ENCODE data around the gene TMEM161A. TPM values are rescaled to one million over a fixed set of nuclear protein-coding genes. Genes with fewer than 3 reads are reported as not detected.
A peak's percentile ranks its signal among the peaks of the same experiment; 100 is the strongest.

The TMEM161A gene
- total and polyA plus RNA-seq, 9 of the 15 experiments (the other 6 are each of a cell fraction or from before 2014, with no cell fraction given), result 0.63 to 92.3 (median 38.9) TPM

- TF ChIP-seq CTBP1 (IDR thresholded peaks at IDR 0.05; ENCODE audit: borderline replicate concordance), result peak; percentile 83
- TF ChIP-seq E2F1 (CRISPR knock-in tag; IDR thresholded peaks at IDR 0.05), result 0 out of 2 replicates have a peak, but pooled peaks have one; percentile 25
- TF ChIP-seq ATF3 (IDR thresholded peaks at IDR 0.05), result no peak
- no peak for TF ChIP-seq ATF3 (CRISPR knock-in tag; conservative IDR thresholded peaks at IDR 0.05)
- peak; percentile 50; the same call in 1 of the 2 replicates for TF ChIP-seq XRCC5 (IDR thresholded peaks at IDR 0.05; ENCODE audit: low read depth, low read length)
- TF ChIP-seq GTF2E2 (tag; IDR thresholded peaks at IDR 0.05), result no peak
- TF ChIP-seq ZFP1 (CRISPR knock-in tag; IDR thresholded peaks at IDR 0.05), result no peak
- no peak; the same call in 1 of the 2 replicates for TF ChIP-seq ZBTB7A (IDR thresholded peaks at IDR 0.05; ENCODE audit: borderline replicate concordance, control insufficient read depth, low read depth, low read length)
- TF ChIP-seq RBM14 (IDR thresholded peaks at IDR 0.05; ENCODE audit: borderline replicate concordance, insufficient read depth, low read depth, low read length), result no peak
- TF ChIP-seq ZNF740 (CRISPR knock-in tag; IDR thresholded peaks at IDR 0.05), result peak; percentile 41; the same call in 1 of the 2 replicates
- TF ChIP-seq ZNF740 (tag; IDR thresholded peaks at IDR 0.05), result no peak
- TF ChIP-seq ZNF551 (CRISPR knock-in tag; IDR thresholded peaks at IDR 0.05), result no peak
- no peak for TF ChIP-seq FOXA1 (IDR thresholded peaks at IDR 0.05; ENCODE audit: borderline replicate concordance)
- TF ChIP-seq TFE3 (CRISPR knock-in tag; IDR thresholded peaks at IDR 0.05), result no peak
- TF ChIP-seq RHOXF2B (CRISPR knock-in tag; conservative IDR thresholded peaks at IDR 0.05), result no peak
- TF ChIP-seq SMAD4 (CRISPR knock-in tag; conservative IDR thresholded peaks at IDR 0.05), result peak; percentile 78
- TF ChIP-seq E2F6 (IDR thresholded peaks at IDR 0.05; ENCODE audit: borderline replicate concordance in 1 of 2, extremely low read depth in 1 of 2, insufficient read depth in 1 of 2, insufficient read length in 1 of 2, low read depth in 1 of 2, low read length in 1 of 2, poor library complexity in 1 of 2, severe bottlenecking in 1 of 2), result peak; percentile 40 to 68
- TF ChIP-seq MXD1 (CRISPR knock-in tag; IDR thresholded peaks at IDR 0.05; ENCODE audit: borderline replicate concordance, poor library complexity, severe bottlenecking), result no peak
- no peak; the same call in 1 of the 2 replicates for TF ChIP-seq NBN (IDR thresholded peaks at IDR 0.05; ENCODE audit: low read depth)
- no peak for TF ChIP-seq RAD51 (IDR thresholded peaks at IDR 0.05; ENCODE audit: borderline replicate concordance, low read depth)
- TF ChIP-seq FOXP1 (CRISPR knock-in tag; IDR thresholded peaks at IDR 0.05), result no peak
- TF ChIP-seq ZNF444 (CRISPR knock-in tag; IDR thresholded peaks at IDR 0.05), result no peak
Measured at GRCh38 chr19:19134687-19135158, 3.6 kb downstream of the TMEM161A start (continued).
